ENCODE data around the gene ELOVL5.

DNA sequence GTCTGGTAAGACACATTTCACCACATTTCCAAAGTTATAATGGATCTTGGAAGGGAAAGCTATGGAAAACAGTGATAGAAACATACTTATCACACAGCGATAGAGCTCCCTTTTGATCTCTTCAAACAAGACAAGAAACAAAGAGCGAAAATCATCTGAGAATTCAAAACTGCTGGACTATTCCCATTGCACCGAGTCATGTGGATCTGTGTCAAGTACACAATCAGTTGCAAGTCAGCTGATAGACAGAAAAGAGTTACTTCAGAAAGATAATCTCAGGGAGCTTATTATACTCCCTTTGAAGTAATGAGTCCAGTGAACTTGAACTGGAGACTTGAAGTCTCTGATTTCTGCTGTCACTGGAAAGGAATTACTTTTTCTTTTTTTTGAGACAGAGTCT, 110.4 kb downstream of the ELOVL5 start:
- TF ChIP-seq, protein P1, sequence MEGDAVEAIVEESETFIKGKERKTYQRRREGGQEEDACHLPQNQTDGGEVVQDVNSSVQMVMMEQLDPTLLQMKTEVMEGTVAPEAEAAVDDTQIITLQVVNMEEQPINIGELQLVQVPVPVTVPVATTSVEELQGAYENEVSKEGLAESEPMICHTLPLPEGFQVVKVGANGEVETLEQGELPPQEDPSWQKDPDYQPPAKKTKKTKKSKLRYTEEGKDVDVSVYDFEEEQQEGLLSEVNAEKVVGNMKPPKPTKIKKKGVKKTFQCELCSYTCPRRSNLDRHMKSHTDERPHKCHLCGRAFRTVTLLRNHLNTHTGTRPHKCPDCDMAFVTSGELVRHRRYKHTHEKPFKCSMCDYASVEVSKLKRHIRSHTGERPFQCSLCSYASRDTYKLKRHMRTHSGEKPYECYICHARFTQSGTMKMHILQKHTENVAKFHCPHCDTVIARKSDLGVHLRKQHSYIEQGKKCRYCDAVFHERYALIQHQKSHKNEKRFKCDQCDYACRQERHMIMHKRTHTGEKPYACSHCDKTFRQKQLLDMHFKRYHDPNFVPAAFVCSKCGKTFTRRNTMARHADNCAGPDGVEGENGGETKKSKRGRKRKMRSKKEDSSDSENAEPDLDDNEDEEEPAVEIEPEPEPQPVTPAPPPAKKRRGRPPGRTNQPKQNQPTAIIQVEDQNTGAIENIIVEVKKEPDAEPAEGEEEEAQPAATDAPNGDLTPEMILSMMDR (IDR thresholded peaks at IDR 0.05 in 4 of 5, conservative IDR thresholded peaks at IDR 0.05 in 1 of 5), result no peak
- no peak for TF ChIP-seq POLR2A (IDR thresholded peaks at IDR 0.05)

Data from gastrocnemius medialis (tissue), 4 donors.